GM03348 (cell line): ENCODE results near the gene TUBB.
A peak's percentile ranks its signal among the peaks of the same experiment; 100 is the strongest.
"Not testable (repeated sequence)": the region's sequence is repeated elsewhere in the genome, so short reads cannot be mapped to it uniquely, and the experiment has no call there.

Experiments
- DNase-seq: peaks from one replicate; pipeline ENCODE4 v3.0.0; 2012; ENCODE audit warnings: low spot score

Gene TUBB

DNA sequence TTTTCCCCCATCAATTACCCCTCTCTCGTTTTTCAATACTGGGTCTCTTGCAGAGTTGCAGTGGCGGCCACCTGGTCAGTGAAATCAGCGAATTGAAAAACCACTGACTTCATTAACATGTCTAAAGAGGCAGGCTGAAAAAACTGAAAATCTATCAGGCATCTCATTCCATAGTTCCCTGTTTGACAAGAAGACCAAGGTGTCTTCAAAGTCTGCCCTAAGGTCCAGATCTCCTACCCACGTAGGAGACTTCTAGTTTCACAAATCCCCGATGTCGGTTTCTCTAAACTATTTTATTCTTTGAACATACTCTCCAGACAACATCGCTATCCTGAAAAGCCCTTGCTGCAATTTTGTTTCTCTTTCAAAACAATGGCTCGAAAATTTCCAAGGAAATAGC is 796 bp upstream of the TUBB start:
- no peak for DNase-seq

DNA sequence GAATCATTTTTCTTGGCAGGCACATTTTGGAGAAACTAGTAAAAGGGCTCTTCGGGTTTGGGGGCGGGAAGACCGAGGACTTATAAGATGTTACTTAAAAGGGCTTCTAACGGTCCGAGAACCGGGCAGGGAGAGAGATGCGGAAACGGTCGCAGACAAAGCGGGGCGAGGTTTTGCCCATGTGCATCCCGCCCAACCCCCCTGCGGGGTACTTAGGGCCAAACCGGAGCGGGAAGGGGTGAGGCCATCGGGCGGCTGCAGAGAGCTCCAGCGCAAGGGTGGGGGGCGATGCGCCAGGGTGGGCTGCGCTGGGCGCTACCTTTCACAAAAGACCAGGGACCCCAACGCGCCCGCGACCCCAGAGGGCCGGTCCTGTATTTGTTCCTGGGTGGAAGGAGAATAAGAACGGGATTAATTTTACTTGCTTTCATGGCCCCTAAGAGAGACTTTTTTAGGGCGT is 616 bp downstream of the TUBB start:
- peak; percentile 40 for DNase-seq

DNA sequence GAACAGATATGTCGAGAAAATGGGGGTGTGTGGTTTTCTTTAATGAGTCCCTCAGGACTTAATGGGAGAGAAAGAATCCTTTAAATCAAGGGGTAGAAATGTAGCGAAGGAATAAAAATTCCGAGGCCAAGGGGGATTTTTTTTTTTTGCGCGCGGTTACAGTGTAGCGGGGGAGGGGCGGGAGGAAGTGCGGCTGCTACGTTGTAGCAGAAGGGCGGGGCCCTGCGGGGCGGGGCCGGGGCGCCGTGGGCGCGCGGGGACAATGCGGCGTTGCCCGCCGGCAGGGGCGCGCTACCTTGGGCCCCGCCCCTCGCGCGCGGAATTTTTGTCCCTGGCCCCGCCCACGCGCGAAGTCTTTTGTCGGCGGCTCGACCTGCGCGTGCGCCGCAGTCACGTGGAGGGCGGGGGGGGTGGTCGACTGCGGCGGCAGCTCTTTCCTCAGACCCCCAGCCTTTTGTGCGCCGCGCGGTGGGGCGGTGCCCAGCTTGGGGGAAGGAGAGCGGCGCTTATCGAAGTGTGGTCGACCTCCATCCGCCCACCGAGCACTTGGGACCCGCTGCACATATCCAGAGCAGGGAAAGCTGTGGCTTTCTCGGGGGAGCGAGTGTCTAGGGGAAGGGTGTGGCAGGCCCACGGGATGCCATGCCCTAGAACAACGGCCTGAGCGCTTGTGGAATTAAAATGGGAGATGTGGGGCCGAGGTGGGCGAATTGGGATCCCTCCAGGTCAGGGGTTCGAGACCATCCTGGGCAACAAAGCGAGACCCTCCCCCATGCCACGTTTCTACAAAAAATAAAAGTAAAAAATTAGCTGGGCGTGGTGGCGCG is 1.3 kb downstream of the TUBB start:
- DNase-seq, result peak; percentile 94

DNA sequence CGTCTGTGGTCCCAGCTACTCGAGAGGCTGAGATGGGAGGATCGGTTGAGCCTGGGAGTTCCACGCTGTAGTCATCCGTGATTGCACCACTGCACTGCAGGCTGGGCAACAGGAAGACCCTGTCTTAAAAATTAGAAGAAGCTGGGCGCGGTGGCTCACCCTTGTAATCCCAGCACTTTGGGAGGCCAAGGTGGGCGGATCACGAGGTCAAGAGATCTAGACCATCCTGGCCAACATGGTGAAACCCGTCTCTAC is 1.8 kb downstream of the TUBB start:
- not testable (repeated sequence) for DNase-seq

DNA sequence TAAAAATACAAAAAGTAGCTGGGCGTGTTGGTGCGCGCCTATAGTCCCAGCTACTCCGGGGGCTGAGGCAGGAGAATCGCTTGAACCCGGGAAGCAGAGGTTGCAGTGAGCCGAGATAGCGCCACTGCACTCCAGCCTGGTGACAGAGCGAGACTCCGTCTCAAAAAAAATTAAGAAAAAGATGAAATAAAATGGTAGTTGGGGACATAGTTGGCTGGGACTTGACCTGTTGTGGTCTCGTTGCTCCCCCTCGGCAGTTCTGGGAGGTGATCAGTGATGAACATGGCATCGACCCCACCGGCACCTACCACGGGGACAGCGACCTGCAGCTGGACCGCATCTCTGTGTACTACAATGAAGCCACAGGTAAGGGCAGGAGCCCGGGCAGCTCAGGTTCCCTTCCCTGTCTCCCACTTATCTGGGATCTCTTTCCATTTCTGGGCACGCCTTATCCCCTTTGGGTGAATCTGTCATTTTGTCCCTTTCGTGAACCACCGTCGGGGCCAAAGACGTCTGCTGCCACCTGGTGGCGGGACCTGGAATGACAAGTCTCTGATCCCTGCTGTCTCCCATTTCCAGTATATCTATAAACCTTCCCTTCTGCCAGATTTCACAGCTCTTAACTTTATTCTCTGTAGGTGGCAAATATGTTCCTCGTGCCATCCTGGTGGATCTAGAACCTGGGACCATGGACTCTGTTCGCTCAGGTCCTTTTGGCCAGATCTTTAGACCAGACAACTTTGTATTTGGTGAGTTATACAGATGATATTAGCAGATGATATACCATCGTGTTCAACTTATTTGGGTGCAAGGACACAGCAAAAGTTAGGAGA is 2.3 kb downstream of the TUBB start:
- peak; percentile 71 for DNase-seq

DNA sequence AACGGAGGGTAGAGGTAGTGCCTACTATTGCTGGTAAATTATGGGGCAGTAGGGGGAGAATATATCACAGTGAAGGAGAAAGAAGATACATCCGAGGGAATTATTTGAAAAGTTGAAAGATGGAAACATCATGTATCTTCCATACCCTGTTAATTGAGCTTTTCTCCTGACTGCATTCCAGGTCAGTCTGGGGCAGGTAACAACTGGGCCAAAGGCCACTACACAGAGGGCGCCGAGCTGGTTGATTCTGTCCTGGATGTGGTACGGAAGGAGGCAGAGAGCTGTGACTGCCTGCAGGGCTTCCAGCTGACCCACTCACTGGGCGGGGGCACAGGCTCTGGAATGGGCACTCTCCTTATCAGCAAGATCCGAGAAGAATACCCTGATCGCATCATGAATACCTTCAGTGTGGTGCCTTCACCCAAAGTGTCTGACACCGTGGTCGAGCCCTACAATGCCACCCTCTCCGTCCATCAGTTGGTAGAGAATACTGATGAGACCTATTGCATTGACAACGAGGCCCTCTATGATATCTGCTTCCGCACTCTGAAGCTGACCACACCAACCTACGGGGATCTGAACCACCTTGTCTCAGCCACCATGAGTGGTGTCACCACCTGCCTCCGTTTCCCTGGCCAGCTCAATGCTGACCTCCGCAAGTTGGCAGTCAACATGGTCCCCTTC is 3.1 kb downstream of the TUBB start:
- DNase-seq, result not testable (repeated sequence)

DNA sequence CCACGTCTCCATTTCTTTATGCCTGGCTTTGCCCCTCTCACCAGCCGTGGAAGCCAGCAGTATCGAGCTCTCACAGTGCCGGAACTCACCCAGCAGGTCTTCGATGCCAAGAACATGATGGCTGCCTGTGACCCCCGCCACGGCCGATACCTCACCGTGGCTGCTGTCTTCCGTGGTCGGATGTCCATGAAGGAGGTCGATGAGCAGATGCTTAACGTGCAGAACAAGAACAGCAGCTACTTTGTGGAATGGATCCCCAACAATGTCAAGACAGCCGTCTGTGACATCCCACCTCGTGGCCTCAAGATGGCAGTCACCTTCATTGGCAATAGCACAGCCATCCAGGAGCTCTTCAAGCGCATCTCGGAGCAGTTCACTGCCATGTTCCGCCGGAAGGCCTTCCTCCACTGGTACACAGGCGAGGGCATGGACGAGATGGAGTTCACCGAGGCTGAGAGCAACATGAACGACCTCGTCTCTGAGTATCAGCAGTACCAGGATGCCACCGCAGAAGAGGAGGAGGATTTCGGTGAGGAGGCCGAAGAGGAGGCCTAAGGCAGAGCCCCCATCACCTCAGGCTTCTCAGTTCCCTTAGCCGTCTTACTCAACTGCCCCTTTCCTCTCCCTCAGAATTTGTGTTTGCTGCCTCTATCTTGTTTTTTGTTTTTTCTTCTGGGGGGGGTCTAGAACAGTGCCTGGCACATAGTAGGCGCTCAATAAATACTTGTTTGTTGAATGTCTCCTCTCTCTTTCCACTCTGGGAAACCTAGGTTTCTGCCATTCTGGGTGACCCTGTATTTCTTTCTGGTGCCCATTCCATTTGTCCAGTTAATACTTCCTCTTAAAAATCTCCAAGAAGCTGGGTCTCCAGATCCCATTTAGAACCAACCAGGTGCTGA is 3.9 kb downstream of the TUBB start:
- DNase-seq, result not testable (repeated sequence)

DNA sequence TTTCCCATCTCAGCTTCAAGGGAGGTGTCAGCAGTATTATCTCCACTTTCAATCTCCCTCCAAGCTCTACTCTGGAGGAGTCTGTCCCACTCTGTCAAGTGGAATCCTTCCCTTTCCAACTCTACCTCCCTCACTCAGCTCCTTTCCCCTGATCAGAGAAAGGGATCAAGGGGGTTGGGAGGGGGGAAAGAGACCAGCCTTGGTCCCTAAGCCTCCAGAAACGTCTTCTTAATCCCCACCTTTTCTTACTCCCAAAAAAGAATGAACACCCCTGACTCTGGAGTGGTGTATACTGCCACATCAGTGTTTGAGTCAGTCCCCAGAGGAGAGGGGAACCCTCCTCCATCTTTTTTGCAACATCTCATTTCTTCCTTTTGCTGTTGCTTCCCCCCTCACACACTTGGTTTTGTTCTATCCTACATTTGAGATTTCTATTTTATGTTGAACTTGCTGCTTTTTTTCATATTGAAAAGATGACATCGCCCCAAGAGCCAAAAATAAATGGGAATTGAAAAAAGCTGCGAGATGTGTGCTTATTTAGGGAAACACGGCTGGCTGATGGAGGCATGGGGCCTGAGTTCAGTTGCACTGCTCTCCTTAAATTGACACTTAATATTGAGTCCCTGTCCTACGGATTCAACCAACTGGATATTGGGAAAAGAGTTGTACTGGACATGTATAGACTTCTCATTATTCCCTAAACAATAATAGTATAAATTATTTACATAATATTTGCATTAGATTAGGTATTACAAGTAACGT is 4.9 kb downstream of the TUBB start:
- no peak for DNase-seq

DNA sequence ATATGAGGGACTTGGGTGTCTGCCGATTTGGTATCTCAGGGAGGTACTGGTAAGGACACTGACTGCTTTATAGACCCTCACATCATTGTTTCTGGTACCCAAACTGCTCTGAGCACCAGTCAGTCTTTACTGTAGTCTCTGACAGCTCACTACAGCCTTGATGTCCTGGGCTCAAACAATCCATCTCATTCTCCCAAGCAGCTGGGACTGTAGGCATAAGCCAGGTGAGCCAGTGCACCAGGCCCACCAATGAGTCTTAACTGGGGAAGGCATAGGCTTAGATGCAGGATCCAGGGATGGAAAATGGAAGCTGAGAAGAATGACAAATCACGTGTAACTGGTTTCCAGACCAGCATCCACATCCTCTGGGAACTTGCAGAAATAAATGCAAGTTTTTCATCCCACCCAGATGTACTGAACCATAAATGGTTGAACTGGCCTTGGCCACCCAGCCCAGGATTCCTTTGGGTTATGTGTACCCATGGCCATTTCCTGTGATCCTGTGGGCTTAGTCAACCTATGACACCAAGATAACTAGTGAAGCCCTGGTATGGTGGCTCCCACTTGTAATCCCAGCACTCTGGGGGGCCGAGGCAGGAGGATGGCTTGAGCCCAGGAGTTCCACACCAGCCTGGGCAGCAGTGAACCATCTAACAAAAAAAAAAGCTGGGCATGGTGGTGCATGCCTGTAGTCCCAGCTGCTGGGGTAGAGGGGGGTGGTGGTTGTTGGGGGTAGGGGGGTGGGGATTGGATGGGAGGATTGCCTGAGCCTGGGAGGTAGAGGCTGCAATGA is 5.8 kb downstream of the TUBB start:
- peak; percentile 21 for DNase-seq

DNA sequence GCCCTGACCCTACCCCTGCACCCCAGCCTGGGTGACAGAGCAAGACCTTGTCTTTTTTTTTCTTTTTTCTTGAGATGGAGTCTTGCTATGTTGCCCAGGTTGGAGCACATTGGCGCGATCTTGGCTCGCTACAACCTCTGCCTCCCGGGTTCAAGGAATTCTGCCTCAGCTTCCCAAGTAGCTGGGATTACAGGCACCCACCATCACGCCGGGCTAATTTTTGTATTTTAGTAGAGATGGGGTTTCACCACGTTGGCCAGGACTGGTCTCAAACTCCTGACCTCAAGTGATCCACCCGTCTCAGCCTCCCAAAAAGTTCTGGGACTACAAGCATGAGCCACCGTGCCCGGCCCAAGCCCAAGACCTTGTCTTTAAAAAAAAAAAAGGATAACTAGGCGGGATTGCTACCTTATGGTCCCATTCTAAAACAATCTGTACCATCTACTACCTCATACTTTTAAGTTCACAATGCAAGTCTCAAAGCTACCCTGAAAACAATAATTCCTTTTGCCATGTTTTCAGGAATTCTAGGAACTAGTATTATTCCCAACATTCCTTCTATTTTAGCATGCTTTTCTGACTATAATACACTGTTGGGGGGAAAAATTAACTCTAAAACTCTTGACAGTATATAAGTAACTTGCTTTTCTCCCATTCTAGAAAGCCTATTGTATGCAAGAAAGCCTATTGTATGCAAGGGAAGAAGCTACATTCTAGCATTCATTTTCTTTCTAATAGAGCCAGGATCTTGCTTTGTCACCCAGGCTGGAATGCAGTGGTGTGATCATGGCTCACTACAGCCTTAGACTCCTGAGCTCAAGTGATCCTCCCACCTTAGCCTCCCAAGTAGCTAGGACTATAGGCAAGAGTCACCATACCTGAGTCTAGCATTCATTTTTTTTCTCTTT is 6.6 kb downstream of the TUBB start:
- no peak for DNase-seq

DNA sequence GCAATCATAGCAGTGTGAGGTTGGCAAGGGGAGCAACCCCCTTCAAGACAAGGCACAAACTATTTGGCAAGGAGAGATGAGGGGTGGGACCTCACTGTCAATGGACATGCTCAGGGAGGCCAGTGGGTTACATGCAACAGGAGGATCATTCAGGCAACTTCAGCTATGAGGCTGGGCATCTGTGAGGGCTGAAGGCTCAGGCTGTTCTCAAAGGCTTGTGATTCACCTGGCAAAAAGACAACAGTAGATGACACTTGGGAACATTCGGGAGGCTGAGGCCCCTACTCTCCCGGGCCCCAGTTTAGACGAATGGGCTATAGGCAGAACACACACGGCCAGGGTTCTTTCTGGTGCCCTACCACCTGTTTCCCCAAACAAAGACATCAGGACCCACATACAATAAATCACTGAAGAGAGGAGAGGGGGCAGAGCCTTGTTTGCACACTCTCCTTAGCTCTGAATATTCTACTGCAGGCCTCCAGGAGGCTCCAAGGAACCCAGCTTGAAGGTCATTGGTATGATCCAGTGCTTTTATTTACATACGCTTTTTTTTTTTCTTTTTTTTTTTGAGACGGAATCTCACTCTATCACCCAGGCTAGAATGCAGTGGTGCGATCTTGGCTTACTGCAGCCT is 7.9 kb downstream of the TUBB start:
- DNase-seq, result peak; percentile 40

DNA sequence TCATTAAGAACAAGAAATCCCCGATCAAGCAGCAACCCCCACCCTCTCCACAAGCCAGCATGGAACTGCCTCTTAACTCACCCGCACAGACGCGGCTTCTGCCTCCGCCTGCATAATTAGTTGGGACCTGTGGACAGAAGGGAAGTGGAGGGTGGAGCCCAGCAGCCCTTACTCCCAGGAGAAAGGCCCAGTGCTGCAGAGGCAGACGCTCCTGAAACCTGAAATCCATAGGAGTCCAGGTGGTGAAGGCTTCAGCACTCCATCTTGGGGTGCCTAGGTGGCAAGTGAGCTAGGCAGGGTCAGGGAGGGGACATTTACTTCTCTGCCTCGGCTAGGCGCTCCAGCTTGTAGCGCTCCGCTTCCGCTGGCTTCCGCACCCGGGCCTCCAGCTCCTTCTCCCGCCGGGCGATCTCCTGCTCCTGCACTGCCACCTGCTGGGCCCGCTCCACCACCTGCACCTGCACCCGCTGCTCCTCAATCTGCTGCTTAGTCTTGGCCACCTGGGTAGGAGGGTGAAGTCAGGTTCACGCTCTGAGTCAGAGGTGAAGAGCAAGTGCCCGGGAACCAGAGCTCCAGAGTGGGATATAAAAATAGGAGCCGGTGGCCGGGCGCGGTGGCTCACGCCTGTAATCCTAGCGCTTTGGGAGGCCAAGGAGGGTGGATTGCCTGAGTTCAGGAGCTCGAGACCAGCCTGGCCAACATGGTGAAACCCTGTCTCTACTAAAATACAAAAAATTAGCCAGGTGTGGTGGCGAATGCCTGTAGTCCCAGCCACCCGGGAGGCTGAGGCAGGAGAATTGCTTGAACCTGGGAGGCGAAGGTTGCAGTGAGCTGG is 10.7 kb downstream of the TUBB start:
- DNase-seq, result no peak

DNA sequence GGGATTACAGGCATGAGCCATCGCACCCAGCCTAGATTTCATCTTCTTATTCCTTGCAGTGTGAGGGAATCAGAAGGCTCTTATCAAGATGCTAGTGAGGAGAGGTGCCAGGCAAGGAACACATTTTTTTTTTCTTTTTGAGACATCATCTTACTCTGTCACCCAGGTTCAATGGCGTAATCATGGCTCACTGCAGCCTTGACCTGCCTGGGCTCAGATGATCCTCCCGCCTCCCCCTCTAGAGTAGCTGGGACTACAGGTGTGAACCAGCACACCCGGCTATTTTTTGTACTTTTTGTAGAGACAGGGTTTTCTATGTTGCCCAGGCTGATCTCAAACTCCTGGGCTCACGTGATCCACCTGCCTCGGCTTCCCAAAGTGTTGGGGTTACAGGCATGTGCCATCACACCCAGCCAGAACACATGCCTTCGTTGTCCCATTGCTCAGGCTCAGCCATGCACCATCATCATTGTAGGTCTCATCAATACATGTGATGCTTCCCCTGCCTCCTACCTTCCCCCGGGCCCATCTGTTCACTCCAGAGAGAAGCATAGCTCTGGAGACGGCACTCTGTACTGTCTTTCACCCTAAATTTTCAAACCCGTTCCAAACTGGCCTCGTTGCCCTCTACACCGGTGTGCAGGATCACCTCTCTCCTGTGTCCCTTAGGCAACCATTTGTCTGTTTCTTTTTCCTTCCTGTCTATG is 12.2 kb downstream of the TUBB start:
- no peak for DNase-seq

DNA sequence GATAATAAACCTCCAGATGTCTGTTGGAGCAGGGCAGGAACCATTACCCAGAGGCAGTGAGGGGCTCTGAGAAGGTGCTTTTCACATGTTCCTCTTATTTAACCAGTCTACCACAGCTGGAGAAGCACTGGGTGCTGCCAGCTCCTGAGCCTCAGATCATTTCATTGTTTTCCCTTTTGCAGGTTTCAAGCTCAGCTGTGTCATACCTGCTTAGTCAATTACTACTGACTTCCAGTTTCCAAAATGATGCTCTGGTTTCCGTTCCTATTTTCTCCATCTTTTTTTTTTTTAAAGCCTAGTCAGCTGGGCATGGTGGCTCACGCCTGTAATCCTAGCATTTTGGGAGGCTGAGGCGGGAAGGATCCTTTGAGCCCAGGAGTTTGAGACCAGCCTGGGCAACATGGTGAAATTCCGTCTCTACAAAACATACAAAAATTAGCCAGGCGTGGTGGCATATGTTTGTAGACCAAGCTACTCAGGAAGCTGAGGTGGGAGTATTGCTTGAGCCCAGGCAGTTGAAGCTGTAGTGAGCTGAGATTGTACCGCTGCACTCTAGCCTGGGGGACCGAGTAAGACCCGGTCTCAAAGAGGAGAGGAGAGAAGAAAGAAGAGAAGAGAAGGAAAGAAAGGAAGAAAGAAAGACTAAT is 15.6 kb downstream of the TUBB start:
- no peak for DNase-seq

DNA sequence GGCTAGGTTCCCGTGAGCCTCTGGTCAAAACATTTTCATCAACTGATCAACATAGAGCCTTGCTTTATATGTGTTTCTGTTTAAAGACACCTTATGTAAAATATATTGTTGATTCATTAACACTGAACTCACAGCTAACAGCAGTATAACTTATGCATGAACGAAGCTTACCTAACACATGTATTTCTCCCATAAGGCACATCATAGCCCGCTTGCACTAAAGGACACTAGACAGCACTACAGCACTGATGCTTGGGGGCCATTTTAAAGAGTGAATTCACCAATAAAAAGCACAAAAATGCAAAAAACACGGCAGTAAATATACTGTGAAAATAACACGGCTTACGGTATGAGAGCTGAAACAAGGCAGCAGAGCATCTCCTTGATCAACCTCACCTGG is 18.4 kb downstream of the TUBB start:
- DNase-seq, result no peak

DNA sequence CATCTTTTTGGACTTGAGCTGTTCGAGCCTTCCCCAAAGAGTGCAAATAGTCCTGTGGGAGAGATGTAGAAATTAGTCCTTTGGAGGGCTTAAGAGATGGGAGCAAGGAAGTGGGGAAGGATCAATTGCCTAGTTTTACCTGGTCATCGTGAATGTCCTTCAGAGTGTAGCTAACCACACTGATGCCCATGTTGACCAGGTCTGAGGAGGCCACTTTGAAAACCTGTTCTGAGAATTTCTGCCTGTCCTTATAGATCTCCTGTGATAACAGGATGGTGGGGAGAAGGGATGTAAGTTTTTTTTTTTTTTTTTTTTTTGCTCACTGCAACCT is 20.4 kb downstream of the TUBB start:
- DNase-seq, result no peak
